Lung (tissue), 12 donors: ENCODE results near the gene STX8. TPM values are rescaled to one million over a fixed set of nuclear protein-coding genes. Genes with fewer than 3 reads are reported as not detected.

Source experiments
- ATAC-seq: fragments of 200-7000 bp; cut with Tn5 transposase; one replicate; pipeline ENCODE4 v1.9.1; 2020; ENCODE audit warnings: moderate number of reproducible peaks; ENCODE audit not compliant: insufficient read depth, low FRiP score
- DNase-seq, 3 donors: peaks; one replicate each; pipeline ENCODE4 v3.0.0-alpha.2; 2013 to 2017
- H3K27ac ChIP-seq, 2 donors: one replicate each; pipeline ENCODE4 v1.5.1; 2013; ENCODE audit warnings: mild to moderate bottlenecking in 2 of 2, moderate library complexity in 2 of 2, control low read depth in 1 of 2, inconsistent platforms in 1 of 2, low read depth in 1 of 2, low read length in 1 of 2
- H3K27me3 ChIP-seq, 3 donors: one replicate each; pipeline ENCODE4 v1.5.1; 2013; ENCODE audit warnings: low read length in 2 of 3; ENCODE audit not compliant: control insufficient read depth in 3 of 3, insufficient read depth in 3 of 3
- H3K36me3 ChIP-seq, 4 donors: one replicate each; pipeline ENCODE4 v1.5.1; 2013; ENCODE audit warnings: low read length in 4 of 4, mild to moderate bottlenecking in 1 of 4, moderate library complexity in 1 of 4; ENCODE audit not compliant: control insufficient read depth in 4 of 4, insufficient read depth in 4 of 4
- H3K4me1 ChIP-seq, 5 donors: one replicate each; pipeline ENCODE4 v1.5.1; 2013; ENCODE audit warnings: low read length in 5 of 5, mild to moderate bottlenecking in 2 of 5, moderate library complexity in 1 of 5; ENCODE audit not compliant: control insufficient read depth in 5 of 5, insufficient read depth in 5 of 5
- H3K4me3 ChIP-seq: one replicate; pipeline ENCODE4 v1.5.1; 2013; ENCODE audit warnings: mild to moderate bottlenecking, control low read depth, moderate library complexity
- H3K9ac ChIP-seq, 2 donors: one replicate each; pipeline ENCODE4 v1.5.1; 2013; ENCODE audit warnings: low read length in 2 of 2, control low read depth in 1 of 2; ENCODE audit not compliant: insufficient read depth in 1 of 2
- H3K9me3 ChIP-seq, 4 donors: one replicate each; pipeline ENCODE4 v1.5.1; 2013; ENCODE audit warnings: low read length in 3 of 4, mild to moderate bottlenecking in 1 of 4, moderate library complexity in 1 of 4; ENCODE audit not compliant: control insufficient read depth in 4 of 4, insufficient read depth in 3 of 4
- CTCF ChIP-seq: IDR thresholded peaks from 2 replicates; pipeline ENCODE4 v1.5.1; 2012; ENCODE audit warnings: mild to moderate bottlenecking; ENCODE audit errors: control extremely low read depth, extremely low read depth
- WGBS, 2 donors: extraction: QIAGEN DNeasy Blood & Tissue Kit; methylation state at CpG; one replicate each; pipeline ENCODE4 v1.1.7; 2013; 5-methylcytosine and 5-hydroxymethylcytosine counted together
- polyA plus RNA-seq, 2 donors: library from polyadenylated mRNA; stranded (reverse); fragments of 200-250 nt; gene quantifications; one replicate each; pipeline ENCODE4 v1.2.1, GENCODE V29; 2013
- total RNA-seq, 2 donors: library from RNA; depleted of rRNA in 1 of 2; stranded (reverse); fragments of >200 nt in 1 of 2; gene quantifications; one replicate each; pipeline ENCODE4 v1.2.1, GENCODE V29; 2014 to 2021
- donor health status: control.
- donor health status: control.
- donor health status: Bipolar disorder and iron deficiency.
- donor health status: healthy.
- donor health status: DM: yes; HTN: yes; CAD: no.

STX8 gene
- total and polyA plus RNA-seq, 4 donors, result 36.5 to 81.1 (median 63.2) TPM

GRCh38 chr17:9283909-9284308, 291.7 kb downstream of the STX8 start:
- WGBS, 2 donors, result 72 to 88% methylated on average over 2 of the region's 2 CpGs
- Histone ChIP-seq H3K27me3 (peaks cover 0 to 6% (median 0%) of the 10 kb centered on the region in 3 donors), H3K4me1 (peaks cover 0 to 4% (median 0%) of the 10 kb centered on the region in 5 donors), H3K36me3 (no peaks in the 10 kb centered on the region), H3K9ac (no peak overlapping the region), H3K4me3 (no peak overlapping the region), H3K9me3 (no peaks in the 10 kb centered on the region), H3K27ac (no peak overlapping the region)
- no peak for TF ChIP-seq CTCF
- no peak for DNase-seq
- no peak for ATAC-seq

GRCh38 chr17:9279893-9280292, 295.7 kb downstream of the STX8 start:
- Histone ChIP-seq H3K9ac (no peak overlapping the region), H3K27ac (no peak overlapping the region), H3K4me3 (no peak overlapping the region), H3K27me3 (peaks cover 0 to 2% (median 0%) of the 10 kb centered on the region in 3 donors), H3K9me3 (no peaks in the 10 kb centered on the region), H3K36me3 (no peaks in the 10 kb centered on the region), H3K4me1 (no peaks in the 10 kb centered on the region)
- no peak for TF ChIP-seq CTCF
- ATAC-seq (no peak), DNase-seq (no peak)
- WGBS, 2 donors, result 96 to 97% methylated on average over 8 of the region's 8 CpGs

- TF ChIP-seq CTCF, result no peak
- Histone ChIP-seq H3K9ac (no peak overlapping the region), H3K4me3 (no peak overlapping the region), H3K9me3 (no peaks in the 10 kb centered on the region), H3K27ac (no peak overlapping the region), H3K36me3 (no peaks in the 10 kb centered on the region), H3K4me1 (peaks cover 0 to 7% (median 0%) of the 10 kb centered on the region in 5 donors), H3K27me3 (peaks cover 0 to 2% (median 0%) of the 10 kb centered on the region in 3 donors)
- ATAC-seq (no peak), DNase-seq (no peak)
- 80 to 89% methylated on average over 9 of the region's 9 CpGs for WGBS, 2 donors
Measured at GRCh38 chr17:9274973-9275372, 300.6 kb downstream of the STX8 start.
